IPS-15b (cell line): ENCODE results near the gene KIF26B.

Source experiments
- H3K27me3 ChIP-seq: one replicate; pipeline ENCODE4 v1.6.1; 2013; ENCODE audit warnings: low read length; ENCODE audit not compliant: control insufficient read depth, insufficient read depth
- H3K36me3 ChIP-seq: one replicate; pipeline ENCODE4 v1.6.1; 2013; ENCODE audit warnings: low read length; ENCODE audit not compliant: control insufficient read depth, insufficient read depth
- H3K4me1 ChIP-seq: one replicate; pipeline ENCODE4 v1.6.1; 2013; ENCODE audit warnings: mild to moderate bottlenecking, low read length; ENCODE audit not compliant: control insufficient read depth, insufficient read depth
- H3K4me3 ChIP-seq: one replicate; pipeline ENCODE4 v1.5.1; 2013; ENCODE audit warnings: low read depth, low read length
- H3K9ac ChIP-seq: one replicate; pipeline ENCODE4 v1.6.1; 2013; ENCODE audit warnings: low read depth, mild to moderate bottlenecking, low read length
- H3K9me3 ChIP-seq: one replicate; pipeline ENCODE4 v1.6.1; 2013; ENCODE audit warnings: mild to moderate bottlenecking, low read length; ENCODE audit not compliant: control insufficient read depth, insufficient read depth

Gene KIF26B

DNA sequence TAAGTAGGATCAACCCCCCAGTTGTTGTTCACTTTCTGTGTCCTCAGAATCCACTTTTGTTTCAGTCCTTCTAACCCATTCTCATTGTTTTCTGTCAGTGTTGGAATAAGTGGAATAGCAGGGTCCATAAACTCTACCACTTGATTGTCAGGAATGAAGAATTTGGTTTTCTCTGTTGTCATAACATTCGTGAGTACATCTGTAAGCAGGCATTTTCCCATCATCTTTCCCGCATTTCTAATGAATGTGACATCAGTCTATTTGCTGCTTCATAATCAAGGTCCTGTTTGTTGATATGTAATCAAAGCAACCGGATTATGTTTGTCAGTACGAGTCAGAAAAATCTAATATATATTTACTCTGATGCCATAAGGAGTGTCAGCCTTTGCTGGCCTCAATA is 147.1 kb downstream of the KIF26B start:
- no peaks in the 10 kb centered on the region for H3K4me1 ChIP-seq
- no peak overlapping the region for H3K9ac ChIP-seq
- no peaks in the 10 kb centered on the region for H3K9me3 ChIP-seq
- H3K36me3 ChIP-seq = no peaks in the 10 kb centered on the region
- H3K4me3 ChIP-seq = no peak overlapping the region
- no peaks in the 10 kb centered on the region for H3K27me3 ChIP-seq

DNA sequence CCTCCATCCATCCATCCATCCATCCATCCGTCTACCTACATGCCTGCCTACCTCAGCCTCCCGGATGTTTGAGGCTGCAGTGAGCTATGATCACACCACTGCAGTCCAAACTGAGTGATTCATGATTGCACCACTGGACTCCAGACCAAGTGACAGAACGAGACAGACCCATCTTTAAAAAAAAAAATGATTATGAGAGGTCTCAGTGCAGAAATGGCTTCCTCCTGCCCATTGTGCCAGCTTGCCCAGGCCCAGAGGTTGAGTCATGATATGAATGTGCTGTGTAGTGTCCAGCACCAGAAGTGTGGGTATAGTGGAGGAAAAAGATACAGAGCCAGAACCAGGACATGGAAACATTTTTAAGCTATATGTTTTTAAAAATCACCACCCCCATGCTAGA is 149.9 kb downstream of the KIF26B start:
- no peaks in the 10 kb centered on the region for H3K27me3 ChIP-seq
- H3K9ac ChIP-seq = no peak overlapping the region
- H3K4me3 ChIP-seq = no peak overlapping the region
- H3K9me3 ChIP-seq = no peaks in the 10 kb centered on the region
- H3K4me1 ChIP-seq = no peaks in the 10 kb centered on the region
- H3K36me3 ChIP-seq = no peaks in the 10 kb centered on the region

DNA sequence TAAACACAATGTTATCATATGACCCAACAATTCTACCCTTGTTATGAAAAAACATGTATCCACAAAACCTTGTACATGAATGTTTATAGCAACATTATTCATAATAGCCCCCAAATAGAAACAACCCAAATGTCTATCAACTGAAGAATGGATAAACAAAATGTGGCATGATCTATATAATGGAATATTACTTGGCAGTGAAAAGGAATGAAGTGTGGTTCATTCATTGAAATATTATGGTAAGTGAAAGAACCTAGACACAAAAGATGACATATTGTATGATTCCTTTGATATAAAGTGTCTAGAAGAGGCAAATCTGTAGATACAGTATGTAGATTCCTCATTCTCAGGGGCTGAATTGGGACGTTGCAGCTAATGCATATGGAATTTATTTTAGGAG is 151.2 kb downstream of the KIF26B start:
- H3K27me3 ChIP-seq = no peaks in the 10 kb centered on the region
- H3K9me3 ChIP-seq = no peaks in the 10 kb centered on the region
- no peaks in the 10 kb centered on the region for H3K36me3 ChIP-seq
- H3K4me3 ChIP-seq = no peak overlapping the region
- H3K4me1 ChIP-seq = peaks cover 5% of the 10 kb centered on the region
- H3K9ac ChIP-seq = no peak overlapping the region

DNA sequence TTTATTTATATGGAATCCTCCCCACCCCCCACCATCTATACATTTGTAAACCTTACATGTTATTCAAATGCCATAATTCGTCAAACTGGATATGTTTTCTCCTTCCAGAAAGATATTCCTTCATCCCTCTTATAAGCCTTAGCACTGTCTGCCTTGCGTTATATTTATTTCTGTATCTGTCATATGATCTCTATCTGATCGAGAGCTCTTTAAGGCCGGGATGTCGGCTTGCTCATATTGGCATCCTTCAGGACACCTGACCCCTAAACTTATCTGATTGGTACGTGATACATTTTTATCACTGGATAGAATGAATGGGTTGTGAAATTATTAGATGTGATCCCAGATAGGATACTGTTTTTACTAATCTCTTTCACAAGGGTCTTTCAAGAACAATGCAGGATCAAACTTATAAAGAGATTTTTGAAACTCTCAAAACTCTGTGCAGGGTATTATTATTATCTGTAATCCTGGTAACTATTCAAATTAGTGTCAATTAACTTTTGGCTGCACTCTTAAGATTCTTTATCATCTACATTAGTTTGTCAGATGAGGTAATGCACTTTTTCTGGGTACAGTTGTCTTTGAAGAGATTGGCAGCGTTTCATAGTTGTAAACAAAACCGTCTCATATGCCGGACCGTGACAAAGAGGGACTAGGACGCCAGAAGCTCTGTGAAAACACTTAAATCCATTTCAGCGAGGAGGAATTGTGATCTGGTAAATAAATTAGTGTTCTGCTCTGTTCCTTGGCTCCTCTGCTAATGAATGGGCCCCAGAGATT is 152.0 kb downstream of the KIF26B start:
- Histone ChIP-seq H3K4me1 (peaks cover 5% of the 10 kb centered on the region), H3K27me3 (no peaks in the 10 kb centered on the region), H3K36me3 (no peaks in the 10 kb centered on the region), H3K4me3 (no peak overlapping the region), H3K9ac (no peak overlapping the region), H3K9me3 (no peaks in the 10 kb centered on the region)

DNA sequence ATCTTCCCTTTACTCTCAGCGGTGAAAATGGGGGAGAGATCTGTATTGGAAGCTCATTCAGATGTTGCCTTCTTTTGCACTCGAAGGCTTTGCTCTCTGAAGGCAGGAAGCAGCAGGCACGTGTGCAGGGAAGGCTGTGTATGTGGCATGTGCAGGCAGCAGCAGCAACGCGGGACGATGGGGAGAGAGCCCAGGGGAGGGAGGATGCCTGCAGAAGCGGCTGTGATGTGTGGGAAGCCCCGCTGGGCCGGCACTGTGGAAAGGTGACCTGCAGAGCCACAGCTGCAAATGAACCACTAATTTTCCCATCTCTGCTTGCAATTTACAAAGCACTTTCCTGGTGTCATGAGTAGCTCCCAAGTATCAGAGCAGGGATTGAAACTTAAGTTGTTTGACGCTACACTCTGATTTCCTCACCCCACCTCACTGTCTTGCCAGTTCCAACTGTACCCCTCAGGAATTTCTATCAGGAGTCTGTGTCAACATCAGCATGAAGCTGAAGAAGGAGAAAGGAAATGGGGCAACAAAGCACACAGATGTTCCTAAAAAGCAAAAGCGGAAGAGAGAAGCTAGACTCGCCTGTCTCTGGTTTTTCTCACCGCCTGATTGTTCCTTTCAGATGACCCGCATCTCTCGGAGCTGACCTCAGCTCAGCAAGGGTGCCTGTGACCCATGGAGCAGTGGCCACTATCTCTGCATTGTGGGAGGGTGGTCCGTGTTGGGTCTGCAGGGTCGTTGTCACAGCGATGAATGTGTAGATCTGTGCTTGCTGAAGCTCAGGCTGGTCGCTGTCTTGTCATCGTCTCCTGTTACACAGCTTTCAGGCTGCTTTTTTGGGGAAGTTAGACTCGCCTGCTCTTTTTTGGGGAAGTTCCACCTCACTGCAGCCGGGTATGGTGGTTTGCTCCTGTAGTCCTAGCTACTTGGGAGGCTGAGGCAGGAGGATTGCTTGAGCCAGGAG is 156.1 kb downstream of the KIF26B start:
- H3K9me3 ChIP-seq = no peaks in the 10 kb centered on the region
- H3K27me3 ChIP-seq = no peaks in the 10 kb centered on the region
- peaks cover 8% of the 10 kb centered on the region for H3K4me1 ChIP-seq
- H3K9ac ChIP-seq = no peak overlapping the region
- H3K36me3 ChIP-seq = no peaks in the 10 kb centered on the region
- no peak overlapping the region for H3K4me3 ChIP-seq

DNA sequence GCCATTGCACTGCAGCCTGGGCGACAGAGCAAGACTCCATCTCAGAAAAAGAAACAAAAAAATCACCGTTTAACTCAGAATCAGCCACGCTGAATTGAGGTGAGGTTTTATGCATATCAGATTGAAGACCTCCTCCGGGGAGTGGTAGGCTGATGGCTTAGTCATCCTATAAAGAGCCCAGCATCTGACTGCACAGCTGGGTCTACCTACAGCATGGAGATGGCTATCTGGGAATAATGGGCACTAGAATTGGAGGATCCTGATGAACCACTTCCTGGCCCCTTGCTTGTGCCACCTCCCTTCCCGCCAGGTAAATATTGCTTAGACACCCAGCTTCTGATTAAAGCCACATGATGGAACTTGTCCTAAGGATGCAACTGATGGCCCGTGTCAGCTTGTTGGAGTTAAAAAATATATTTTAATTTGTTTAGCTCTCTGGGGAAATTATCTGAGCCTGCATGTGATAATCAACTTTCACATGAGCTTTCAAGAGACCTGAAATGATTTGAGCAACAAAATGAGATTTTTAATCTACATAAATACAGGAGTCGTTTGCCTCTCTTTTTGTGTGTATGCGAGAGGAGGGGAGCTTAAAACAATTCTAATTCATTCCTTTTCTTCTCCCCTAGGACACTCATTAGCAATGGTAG is 157.2 kb downstream of the KIF26B start:
- Histone ChIP-seq H3K9ac (no peak overlapping the region), H3K4me3 (no peak overlapping the region), H3K9me3 (no peaks in the 10 kb centered on the region), H3K36me3 (no peaks in the 10 kb centered on the region), H3K27me3 (no peaks in the 10 kb centered on the region), H3K4me1 (peaks cover 8% of the 10 kb centered on the region)

DNA sequence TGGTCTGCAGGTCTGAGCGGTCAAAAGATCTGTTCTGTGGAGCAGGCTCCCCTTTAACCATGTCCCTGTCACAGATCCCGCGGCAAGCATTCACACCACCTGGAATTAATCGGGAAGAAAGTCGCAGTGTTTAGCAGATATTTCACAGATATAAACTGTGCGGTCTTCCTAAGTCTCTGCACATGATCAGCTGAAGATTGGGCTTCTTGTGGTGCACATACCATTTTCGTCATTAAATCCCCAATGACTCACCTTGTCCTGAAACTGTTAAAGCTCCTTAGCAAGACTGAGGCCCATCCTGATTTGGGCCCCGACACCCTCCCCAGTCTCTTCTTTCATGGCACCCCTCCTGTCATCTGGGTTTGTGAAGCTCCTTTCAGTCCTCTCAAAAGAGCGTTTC is 158.8 kb downstream of the KIF26B start:
- Histone ChIP-seq H3K9me3 (no peaks in the 10 kb centered on the region), H3K36me3 (no peaks in the 10 kb centered on the region), H3K9ac (no peak overlapping the region)

DNA sequence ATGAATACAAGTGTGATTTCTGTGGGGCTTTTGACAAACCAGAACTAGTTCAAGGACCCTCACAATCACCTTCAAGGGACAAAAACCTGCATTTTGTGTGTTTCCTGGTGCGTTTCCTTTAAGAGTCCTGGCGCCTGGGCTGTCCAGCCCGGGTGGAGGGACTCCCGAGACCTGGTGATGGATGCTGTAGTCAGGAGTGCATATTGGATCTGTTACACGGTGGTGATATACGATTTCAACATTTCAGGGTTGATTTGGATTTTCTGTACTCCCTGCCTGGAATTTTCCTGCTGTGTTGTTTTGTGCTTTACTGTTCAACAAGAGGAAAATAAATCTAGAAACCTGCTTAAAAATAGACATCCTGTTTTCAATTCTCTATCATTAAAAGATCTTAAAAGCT is 162.0 kb downstream of the KIF26B start:
- H3K36me3 ChIP-seq = no peaks in the 10 kb centered on the region
- H3K9me3 ChIP-seq = no peaks in the 10 kb centered on the region
- H3K4me1 ChIP-seq = peaks cover 3% of the 10 kb centered on the region
- no peak overlapping the region for H3K9ac ChIP-seq
- no peak overlapping the region for H3K4me3 ChIP-seq
- no peaks in the 10 kb centered on the region for H3K27me3 ChIP-seq

More for the DNA sequence above, 158.8 kb downstream of the KIF26B start:
- Histone ChIP-seq H3K4me1 (peaks cover 8% of the 10 kb centered on the region), H3K4me3 (no peak overlapping the region), H3K27me3 (no peaks in the 10 kb centered on the region)

DNA sequence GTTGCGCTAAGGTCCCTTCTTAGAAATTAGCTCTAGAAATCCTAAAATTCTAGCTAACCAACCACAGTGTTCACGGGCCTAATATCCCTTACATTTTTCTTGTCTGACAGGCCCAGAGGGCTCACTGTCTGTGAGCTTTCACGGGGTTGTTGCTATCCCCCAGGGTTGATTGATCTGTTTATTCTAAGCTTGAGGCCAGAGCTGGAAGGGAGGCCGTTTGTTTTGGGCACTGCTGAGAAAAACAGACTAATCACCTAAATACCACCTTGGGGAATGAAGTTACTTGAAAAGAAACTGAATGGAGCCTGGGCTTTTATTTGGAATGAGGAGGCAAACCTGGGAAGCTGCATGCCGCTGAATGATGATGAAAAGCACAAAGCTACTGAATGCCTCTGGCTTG is 162.4 kb downstream of the KIF26B start:
- no peaks in the 10 kb centered on the region for H3K36me3 ChIP-seq
- peaks cover 2% of the 10 kb centered on the region for H3K4me1 ChIP-seq
- no peak overlapping the region for H3K9ac ChIP-seq
- H3K9me3 ChIP-seq = no peaks in the 10 kb centered on the region
- no peaks in the 10 kb centered on the region for H3K27me3 ChIP-seq
- H3K4me3 ChIP-seq = no peak overlapping the region

DNA sequence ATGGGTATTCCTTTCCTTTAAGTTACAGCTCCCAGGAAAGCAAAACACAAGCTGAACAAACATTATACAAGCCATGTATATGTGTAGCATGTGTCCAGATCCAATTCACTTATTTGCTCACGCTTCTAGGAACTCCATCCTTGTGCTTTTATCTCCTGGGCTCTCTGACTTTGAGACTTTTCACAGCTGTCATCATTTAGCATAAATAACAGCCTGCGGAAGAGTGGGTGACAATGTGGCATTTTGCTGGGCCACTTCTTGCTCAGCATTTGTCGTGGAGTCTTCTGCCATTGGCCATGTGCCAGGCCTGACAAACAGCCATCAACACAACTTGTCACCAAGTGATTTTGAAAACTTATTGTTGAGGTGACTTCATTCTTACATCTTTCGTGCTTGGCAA is 164.3 kb downstream of the KIF26B start:
- Histone ChIP-seq H3K4me1 (no peaks in the 10 kb centered on the region), H3K27me3 (no peaks in the 10 kb centered on the region), H3K4me3 (no peak overlapping the region), H3K9ac (no peak overlapping the region), H3K9me3 (no peaks in the 10 kb centered on the region), H3K36me3 (no peaks in the 10 kb centered on the region)

DNA sequence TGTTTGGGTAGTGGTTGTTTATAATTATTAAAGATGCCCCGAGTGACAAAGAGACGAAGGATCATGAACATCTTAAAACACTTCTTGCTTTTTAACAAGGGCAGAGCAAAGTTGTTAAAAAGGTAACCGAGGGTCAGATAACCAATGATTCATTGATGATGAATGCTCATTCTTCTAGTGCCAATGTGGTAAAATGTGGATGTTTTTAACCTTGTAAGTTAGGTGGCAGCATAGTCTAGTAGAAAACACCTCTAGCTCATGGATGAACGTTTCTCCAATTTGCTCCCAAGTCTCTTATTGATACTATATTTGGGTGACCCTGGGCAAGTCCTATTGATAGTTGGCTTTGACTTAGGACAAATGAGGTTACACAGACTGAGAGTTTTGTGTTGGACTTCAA is 167.9 kb downstream of the KIF26B start:
- no peaks in the 10 kb centered on the region for H3K27me3 ChIP-seq
- H3K4me3 ChIP-seq = no peak overlapping the region
- H3K9ac ChIP-seq = no peak overlapping the region
- H3K9me3 ChIP-seq = no peaks in the 10 kb centered on the region
- H3K36me3 ChIP-seq = no peaks in the 10 kb centered on the region
- no peaks in the 10 kb centered on the region for H3K4me1 ChIP-seq
